Adipose tissue (tissue), 3 donors: ENCODE data around the gene FHL2. TPM values are rescaled to one million over a fixed set of nuclear protein-coding genes. Genes with fewer than 3 reads are reported as not detected.

Experiments used
- H3K27ac ChIP-seq: one replicate; pipeline ENCODE4 v1.5.1; 2013; ENCODE audit warnings: low read depth, low read length
- WGBS, 3 donors: extraction: QIAGEN DNeasy Blood & Tissue Kit; methylation state at CpG; one replicate each; pipeline ENCODE4 v1.1.7; 2013; 5-methylcytosine and 5-hydroxymethylcytosine counted together
- polyA plus RNA-seq, 3 donors: library from polyadenylated mRNA; stranded (reverse); fragments of 200-250 nt; gene quantifications; one replicate each; pipeline ENCODE4 v1.2.3, GENCODE V29; 2013
- donor health status: healthy with polysubstance abuse.
- donor health status: Bipolar disorder and iron deficiency.
- donor health status: healthy.

FHL2 gene
- polyA plus RNA-seq, 3 donors: 2.5 to 26.7 (median 19.6) TPM

GRCh38 chr2:105371156-105371555 lies 27.7 kb downstream of the FHL2 start:
- no peak overlapping the region for H3K27ac ChIP-seq
- WGBS, 3 donors: 88 to 94% (median 90%) methylated on average over 10 of the region's 10 CpGs

DNA sequence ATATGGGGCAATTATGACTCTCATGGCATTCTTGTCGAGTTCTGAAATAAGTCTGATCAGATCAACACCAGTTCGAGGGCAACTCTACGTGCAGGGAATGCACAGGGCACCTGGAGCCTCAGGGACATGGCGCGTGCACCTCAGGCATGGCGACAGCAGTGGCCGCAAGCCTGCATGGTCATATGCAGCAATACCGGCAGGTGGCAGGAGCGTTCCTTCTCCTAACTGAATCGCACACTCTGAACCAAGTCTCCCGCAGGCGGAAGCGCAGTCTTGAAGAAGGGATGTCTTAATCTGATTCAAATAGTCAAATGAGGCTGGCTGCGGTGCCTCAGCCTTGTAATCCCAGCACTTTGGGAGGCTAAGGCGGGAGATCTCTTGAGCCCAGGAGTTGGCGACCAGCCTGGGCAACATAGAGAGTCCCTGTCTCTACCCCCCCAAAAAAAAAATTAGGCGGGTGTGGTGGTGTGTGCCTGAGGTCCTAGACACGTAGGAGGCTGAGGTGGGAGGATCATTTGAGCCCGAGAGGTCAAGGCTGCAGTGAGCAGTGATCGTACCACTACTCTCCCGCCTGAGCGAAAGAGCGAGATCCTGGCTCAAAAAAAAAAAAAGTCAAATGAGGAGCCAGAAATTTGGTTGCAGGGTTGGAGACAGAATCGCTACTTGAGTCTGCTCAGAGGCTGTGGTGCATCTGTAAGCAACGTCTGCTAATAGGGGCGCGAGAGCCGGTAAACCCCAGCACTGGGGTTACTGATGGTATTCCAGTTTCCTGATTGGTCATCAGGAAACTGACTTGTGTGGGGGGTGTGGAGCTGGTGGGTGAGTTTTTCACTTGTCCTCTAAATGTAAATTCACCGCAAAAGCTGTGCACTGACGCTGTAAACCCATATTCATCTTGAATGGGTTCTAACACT lies 28.8 kb downstream of the FHL2 start:
- WGBS, 3 donors: 38 to 43% (median 42%) methylated on average over 30 of the region's 30 CpGs
- H3K27ac ChIP-seq: no peak overlapping the region

DNA sequence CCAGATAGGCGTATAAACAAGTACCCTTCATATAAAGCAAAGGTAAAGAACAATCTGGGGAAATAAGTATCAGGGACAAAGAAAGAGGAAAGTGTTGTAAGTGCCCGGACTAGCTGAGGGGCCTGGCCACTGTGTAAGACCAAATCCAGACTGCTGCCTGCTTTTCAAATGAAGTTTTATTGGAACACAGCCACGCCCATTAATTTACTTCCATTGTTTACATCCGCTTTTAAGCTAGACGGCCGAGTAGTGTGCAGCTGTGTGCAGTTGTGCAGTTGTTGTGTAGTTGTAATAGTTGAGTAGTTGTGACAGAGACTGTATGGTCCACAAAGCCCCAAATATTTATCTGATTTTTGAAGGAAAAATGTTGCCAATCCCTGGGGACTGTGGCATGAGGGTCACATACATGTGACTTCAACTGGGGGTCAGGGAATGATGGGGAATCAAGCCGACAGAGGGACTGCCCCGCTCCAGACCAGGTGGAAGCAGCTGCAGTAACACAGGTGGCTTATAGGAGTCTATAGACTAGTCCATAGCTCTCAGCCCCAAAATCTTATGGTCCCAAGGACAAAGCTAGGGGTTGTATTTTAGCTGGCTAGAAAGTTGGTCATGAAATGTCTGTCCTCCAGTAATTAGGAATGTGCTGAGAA lies 30.0 kb downstream of the FHL2 start:
- H3K27ac ChIP-seq: no peak overlapping the region
- WGBS, 3 donors: 67 to 76% (median 67%) methylated on average over 8 of the region's 8 CpGs

GRCh38 chr2:105365206-105365605 lies 33.6 kb downstream of the FHL2 start:
- WGBS, 3 donors: 71 to 78% (median 71%) methylated on average over 3 of the region's 3 CpGs
- H3K27ac ChIP-seq: no peak overlapping the region

GRCh38 chr2:105364436-105365139 lies 34.3 kb downstream of the FHL2 start:
- H3K27ac ChIP-seq: no peak overlapping the region

DNA sequence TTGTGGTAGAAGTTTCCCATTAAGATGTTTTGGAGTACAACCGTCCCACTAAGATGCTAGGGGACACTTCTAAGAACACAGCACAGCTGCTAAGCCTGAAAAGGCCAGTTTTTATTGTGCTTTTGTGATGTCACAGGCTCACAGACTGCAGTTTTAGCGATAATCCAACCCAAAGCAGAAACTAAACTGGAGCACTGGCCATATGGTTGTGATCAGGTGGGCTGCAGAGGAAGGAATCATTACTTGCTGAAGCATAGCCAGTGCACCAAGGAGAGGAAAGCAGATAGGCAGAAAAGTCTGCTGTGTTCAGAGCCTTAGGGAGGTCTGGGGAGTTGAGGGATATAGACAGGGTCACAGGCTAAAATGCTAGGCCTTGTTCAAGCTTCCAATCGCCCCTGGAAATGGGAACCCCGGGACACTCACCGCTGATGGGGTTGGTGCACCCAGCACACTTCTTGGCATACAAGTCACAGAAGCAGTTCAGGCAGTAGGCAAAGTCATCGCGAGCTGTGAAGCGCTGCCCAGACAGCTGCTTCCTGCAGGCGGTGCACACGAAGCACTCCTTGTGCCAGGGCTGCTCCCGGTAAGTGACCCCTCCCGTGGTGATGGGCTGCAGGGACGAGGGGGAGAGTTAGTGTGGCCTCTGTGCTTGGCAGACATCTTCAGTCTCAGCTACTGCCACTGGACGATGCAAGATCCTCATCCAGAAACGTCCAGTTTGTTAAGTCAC lies 35.8 kb downstream of the FHL2 start:
- H3K27ac ChIP-seq: no peak overlapping the region
- WGBS, 3 donors: 44 to 76% (median 54%) methylated on average over 15 of the region's 15 CpGs

More at GRCh38 chr2:105364436-105365139, 34.3 kb downstream of the FHL2 start:
- 77 to 91% (median 79%) methylated on average over 5 of the region's 5 CpGs for WGBS, 3 donors

DNA sequence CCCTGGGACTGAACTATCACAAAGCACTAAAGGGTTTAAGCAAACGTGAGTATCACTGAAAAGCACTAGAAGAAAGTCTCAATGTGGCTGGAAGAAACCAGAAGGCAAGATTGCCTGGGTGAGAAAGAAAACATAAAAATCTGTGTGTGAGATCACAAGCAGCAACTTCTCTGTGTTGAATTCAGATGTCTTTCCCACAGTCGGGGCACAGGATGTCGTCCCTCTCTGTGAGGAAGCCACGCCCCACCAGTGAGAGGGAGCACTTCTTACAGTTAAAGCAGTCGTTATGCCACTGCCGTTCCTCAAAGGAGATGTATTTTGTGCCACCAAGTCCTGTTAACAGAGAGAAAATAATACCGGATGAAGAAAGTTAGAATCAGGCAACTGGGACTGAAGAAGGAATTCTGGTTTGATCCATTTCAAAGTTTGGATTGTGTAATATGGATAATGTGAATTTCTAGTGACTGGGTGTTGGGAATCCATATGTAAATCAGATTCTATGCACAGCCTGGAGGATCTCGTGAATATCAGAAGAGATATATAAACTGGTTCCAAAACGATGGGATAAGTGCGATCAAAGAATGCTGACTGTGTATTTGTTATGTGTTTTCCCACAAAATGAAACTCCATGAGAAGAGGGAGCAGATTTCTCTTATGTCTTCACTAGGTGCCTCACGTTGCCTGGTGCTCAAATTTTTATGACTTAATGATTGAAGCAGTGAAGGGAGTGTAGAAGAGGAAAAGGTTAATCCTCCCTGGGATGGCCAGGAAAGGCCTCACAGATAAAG lies 37.6 kb downstream of the FHL2 start:
- no peak overlapping the region for H3K27ac ChIP-seq
- WGBS, 3 donors: 50 to 78% (median 54%) methylated on average over 11 of the region's 11 CpGs

GRCh38 chr2:105358593-105358992 lies 40.3 kb downstream of the FHL2 start:
- WGBS, 3 donors: 60 to 91% (median 88%) methylated on average over 6 of the region's 6 CpGs
- no peak overlapping the region for H3K27ac ChIP-seq

DNA sequence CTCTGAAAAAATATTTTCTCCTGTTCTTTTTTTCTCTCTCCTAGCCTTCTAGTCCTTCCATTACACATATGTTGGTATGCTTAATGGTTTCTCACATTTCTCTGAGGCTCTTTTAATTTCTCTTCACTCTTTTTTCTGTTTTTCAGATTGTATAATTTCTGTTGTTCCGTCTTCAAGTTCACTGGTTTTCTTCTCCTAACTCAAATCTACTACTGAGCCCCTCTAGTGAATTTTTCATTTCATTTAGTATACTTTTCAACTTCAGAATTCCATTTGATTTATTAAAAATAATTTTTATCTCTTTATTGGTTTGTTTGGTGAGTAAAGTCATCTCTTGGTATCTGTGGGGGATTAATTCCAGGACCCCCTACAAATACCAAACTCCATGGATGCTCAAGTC lies 41.7 kb downstream of the FHL2 start:
- no peak overlapping the region for H3K27ac ChIP-seq
- 98 to 100% (median 100%) methylated on average over 1 of the region's 1 CpG for WGBS, 3 donors

- WGBS, 3 donors: 75 to 84% (median 81%) methylated on average over 4 of the region's 4 CpGs
- H3K27ac ChIP-seq: no peak overlapping the region
Measured at GRCh38 chr2:105344704-105345345, 54.0 kb downstream of the FHL2 start.

DNA sequence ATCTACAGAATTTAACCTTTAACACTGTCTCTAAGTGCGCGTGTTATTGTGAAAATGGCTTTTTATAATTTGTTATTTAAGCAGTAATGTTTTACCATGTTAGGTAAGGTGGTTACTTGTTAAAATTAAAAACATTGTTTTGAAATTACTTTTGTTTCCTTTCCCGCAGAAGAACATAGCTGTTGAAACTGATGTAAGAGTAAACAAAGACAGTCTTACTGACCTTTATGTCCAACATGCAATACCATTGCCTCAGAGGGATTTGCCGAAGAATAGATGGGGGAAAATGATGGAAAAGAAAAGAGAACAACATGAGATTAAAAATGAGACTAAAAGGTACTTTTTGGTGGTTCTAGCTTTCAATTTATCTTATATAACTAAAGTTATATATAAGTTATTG lies 59.4 kb downstream of the FHL2 start:
- H3K27ac ChIP-seq: no peak overlapping the region
- WGBS, 3 donors: 66 to 88% (median 80%) methylated on average over 4 of the region's 4 CpGs

DNA sequence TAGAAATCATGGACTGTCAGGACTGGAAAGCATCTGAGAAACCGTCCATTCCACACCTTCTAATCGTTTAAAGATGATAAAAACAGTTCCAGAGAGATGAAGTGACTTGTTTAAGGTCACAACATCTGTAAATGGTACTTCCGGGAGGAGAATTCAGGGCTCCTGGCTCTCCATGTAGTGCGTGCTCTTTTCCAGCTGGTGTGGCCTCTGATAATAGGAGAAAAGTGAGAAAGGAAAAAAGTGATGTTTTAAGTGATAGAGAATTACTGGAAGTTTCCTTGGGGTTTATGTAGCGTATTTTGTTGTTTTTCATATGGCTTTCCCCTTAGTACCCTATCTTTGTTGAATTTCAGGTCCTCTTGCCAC lies 60.8 kb downstream of the FHL2 start:
- H3K27ac ChIP-seq: peak overlapping the region; percentile 99
- WGBS, 3 donors: 2 to 12% (median 6%) methylated on average over 5 of the region's 5 CpGs

DNA sequence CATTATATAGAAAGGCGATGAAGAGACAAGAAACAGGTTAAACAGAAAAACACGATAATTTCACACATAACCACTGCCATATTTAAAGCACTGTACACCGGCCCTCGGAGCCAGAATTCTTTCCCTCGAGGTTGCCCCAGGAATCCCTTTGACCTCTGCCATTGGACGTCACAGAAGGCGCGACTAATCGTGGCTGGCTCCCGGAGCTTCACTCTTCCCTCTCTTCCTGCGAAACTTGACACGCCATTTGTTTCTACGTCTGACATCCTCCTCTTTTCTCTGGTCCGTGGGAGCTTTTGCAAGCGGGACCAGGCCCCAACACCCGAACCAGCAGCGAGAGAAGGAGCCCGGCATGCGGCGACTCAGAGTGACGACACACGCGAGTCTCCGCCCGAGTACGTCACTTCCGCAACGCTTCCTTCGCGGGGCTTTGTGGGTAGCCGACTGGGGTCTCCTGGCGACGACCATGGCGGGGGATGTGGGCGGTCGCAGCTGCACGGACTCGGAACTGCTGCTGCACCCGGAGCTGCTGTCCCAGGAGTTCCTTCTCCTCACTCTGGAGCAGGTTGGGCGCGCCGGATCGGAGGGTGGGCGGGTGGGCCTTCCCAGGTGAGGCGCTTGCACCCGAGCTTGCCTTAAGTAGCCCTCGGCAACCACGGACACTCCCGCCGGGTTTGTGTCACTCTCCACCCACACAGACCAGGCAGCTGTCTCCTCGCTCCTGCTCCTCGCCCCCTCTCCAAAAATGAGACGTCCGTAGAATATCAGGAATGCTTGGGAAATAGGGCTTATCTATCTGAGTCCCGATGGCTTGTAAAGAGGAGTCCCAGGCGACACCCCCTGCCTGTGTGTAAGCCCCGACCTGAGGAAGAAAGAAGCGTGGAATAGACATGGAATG lies 61.5 kb downstream of the FHL2 start, which contains the start of gene C2orf49:
Gene C2orf49 (plus strand): TSS at position 419 of the 898 bp plus-strand sequence. CDS start 48 bp downstream, at position 467.
- WGBS, 3 donors: 0 to 1% (median 1%) methylated on average over 58 of the region's 58 CpGs
- peak within 1 kb of the TSS; percentile 99 for H3K27ac ChIP-seq

DNA sequence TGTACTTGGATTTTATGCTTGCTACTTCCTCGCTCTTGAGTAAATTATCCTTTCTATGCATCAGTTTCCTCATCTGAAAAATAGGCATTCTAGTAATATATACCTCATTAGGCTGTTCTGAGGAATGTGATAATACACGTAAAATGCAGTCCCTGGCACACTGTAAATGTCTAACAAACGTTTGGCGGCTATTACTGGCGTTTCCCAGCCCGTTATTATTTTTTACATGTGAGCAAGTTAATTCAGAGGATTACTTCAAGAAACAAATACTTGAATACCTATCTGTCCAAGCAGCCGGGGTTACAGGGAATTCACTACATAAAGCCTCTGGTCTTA lies 62.1 kb downstream of the FHL2 start:
- WGBS, 3 donors: 2 to 4% (median 3%) methylated on average over 7 of the region's 7 CpGs
- no peak overlapping the region for H3K27ac ChIP-seq

DNA sequence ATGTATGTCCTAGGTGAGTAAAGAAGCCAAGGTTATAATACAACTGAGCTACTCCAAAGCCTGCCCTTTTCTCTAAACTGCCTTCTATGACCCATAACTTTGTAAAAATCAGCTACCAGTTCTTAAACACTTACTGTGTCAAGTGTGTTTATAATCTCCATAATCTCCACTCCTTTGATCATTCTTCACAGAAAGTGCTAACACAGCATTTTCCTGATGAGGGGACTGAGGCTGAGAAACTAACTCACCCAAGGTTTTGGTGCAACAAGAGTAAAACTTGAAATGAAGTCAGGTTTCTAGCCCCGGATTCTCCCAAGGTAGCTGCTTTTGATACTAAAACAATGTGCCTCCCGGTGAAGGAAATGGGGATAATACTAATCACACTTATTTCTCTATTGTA lies 63.4 kb downstream of the FHL2 start:
- 88 to 93% (median 92%) methylated on average over 2 of the region's 2 CpGs for WGBS, 3 donors
- H3K27ac ChIP-seq: no peak overlapping the region

DNA sequence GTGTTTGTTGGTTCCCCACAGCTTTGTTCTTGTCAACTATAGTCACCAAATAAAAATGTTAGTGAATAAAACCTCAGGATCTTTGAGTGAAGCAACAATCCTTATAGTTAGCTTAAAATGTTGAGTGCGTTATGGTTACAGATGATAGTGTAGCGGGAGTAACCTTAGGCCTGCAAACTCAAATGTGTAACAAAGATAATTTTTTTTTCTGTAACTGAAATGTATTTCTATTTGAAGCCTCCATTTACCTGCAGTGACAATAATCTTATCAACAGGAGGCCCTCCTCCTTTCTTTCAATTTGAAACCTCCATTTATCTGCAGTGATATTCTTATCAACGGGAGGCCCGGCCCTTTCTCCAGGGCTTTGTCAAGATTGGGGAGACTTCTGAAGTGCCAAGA lies 64.6 kb downstream of the FHL2 start:
- 77 to 91% (median 86%) methylated on average over 4 of the region's 4 CpGs for WGBS, 3 donors
- no peak overlapping the region for H3K27ac ChIP-seq
